HL-60 (cell line): ENCODE measurements around the gene LRRC3.

Experiments
- DNase-seq, 2 experiments: peaks; one replicate each; pipeline ENCODE4 v3.0.0-alpha.2; 2010 to 2020; ENCODE audit warnings: low read depth in 1 of 2, low spot score in 1 of 2
- H3K27ac ChIP-seq: fragments of 250-450 bp; sonication (Bioruptor Pico); replicated peaks from 2 replicates; pipeline ENCODE4 v1.5.1; 2020; ENCODE audit warnings: mild to moderate bottlenecking, moderate library complexity
- H3K27me3 ChIP-seq: fragments of 250-450 bp; sonication (Bioruptor Pico); 2 replicates; pipeline ENCODE4 v1.5.1; 2021; ENCODE audit warnings: mild to moderate bottlenecking, moderate library complexity; ENCODE audit not compliant: insufficient read depth, poor library complexity, severe bottlenecking
- H3K4me3 ChIP-seq: replicated peaks from 2 replicates; pipeline ENCODE4 v1.5.1; 2011; ENCODE audit warnings: mild to moderate bottlenecking, control low read depth, low read length; ENCODE audit not compliant: insufficient read depth
- CTCF ChIP-seq: IDR thresholded peaks from one replicate; pipeline ENCODE4 v1.5.1; 2011; ENCODE audit warnings: low read length, control low read depth, inconsistent platforms; ENCODE audit not compliant: insufficient read depth
- GABPA ChIP-seq: IDR thresholded peaks from 2 replicates; pipeline ENCODE4 v1.6.1; 2012; ENCODE audit warnings: low read depth
- POLR2AphosphoS5 ChIP-seq: IDR thresholded peaks from 2 replicates; pipeline ENCODE4 v1.6.1; 2012; ENCODE audit warnings: low read depth
- REST ChIP-seq: IDR thresholded peaks from 2 replicates; pipeline ENCODE4 v1.6.1; 2012; ENCODE audit warnings: low read depth; ENCODE audit not compliant: insufficient replicate concordance
- SPI1 ChIP-seq: IDR thresholded peaks from 2 replicates; pipeline ENCODE4 v1.6.1; 2012; ENCODE audit warnings: low read depth, mild to moderate bottlenecking, borderline replicate concordance

Gene LRRC3

GRCh38 chr21:44441041-44441400, 14.3 kb upstream of the LRRC3 start:
- Histone ChIP-seq H3K27ac (no peak overlapping the region), H3K4me3 (no peak overlapping the region), H3K27me3 (no peaks in the 10 kb centered on the region)
- TF ChIP-seq SPI1, result no peak
- no peak for TF ChIP-seq GABPA
- TF ChIP-seq CTCF, result no peak
- no peak for TF ChIP-seq REST
- TF ChIP-seq POLR2AphosphoS5, result no peak
- no peak for DNase-seq

GRCh38 chr21:44441581-44442265, 13.6 kb upstream of the LRRC3 start:
- H3K4me3 ChIP-seq, result no peak overlapping the region
- H3K27me3 ChIP-seq, result no peaks in the 10 kb centered on the region
- H3K27ac ChIP-seq, result no peak overlapping the region
- TF ChIP-seq CTCF (no peak), POLR2AphosphoS5 (no peak), REST (no peak), SPI1 (no peak), GABPA (no peak)
- no peak for DNase-seq

- TF ChIP-seq REST (no peak), GABPA (no peak), POLR2AphosphoS5 (no peak), CTCF (no peak), SPI1 (no peak)
- Histone ChIP-seq H3K27me3 (no peaks in the 10 kb centered on the region), H3K27ac (no peak overlapping the region), H3K4me3 (no peak overlapping the region)
- no peak for DNase-seq
Measured at GRCh38 chr21:44442266-44443125, 12.8 kb upstream of the LRRC3 start.
